ENCODE results near the gene ASTE1.
A peak's percentile ranks its signal among the peaks of the same experiment; 100 is the strongest.
"Not testable (repeated sequence)": the region's sequence is repeated elsewhere in the genome, so short reads cannot be mapped to it uniquely, and the experiment has no call there.

ASTE1 gene

DNA sequence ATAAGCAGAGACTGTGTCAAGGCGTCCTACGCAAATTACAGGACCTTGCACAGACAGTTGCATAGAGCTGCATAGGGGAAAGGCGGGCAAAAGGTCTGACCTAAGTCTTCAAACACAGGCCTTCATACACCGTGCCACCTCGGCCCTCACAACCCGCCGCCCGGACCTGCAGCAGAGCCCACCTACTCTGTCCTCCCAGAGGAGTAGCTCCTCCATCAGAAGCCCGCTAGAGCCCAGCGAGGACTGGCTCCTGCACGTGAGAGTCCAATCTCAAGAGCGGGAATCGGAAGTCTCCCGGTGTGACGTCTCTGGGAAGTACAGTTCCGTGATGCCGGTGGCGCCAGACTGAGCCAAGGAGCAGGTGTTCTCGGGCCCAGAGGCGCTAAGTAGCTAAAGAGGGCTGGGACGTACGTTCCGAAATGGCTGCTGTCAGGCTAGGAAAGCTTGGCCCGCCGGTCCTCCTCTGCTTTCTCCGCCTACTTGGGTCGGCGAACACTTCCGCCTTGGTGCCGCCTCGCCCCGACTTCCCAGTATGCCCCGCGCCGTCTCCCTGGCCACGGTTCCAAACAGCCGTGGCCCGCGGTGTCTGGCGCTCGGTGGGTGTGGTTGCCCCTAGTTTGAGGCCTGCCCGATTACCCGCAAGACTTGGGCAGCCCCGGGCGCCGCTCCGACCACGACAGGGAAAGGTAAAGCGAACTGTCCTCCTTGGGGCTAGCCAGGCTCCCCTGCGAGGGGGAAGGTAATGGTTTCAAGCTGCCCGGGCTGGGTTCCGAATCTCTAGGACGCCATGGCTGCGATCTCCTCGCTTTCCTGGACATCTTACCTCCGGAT is at the start of gene ASTE1, which contains the start of gene NEK11:
Gene ASTE1 (minus strand): TSS at position 505 of the 831 bp plus-strand sequence. CDS start 1,519 bp downstream, outside the sequence.
Gene NEK11 (plus strand): TSS at position 557 of the 831 bp plus-strand sequence. CDS start 2,832 bp downstream, outside the sequence.
- peak; percentile 87 for DNase-seq (ENCODE audit: low spot score)

- no peak for DNase-seq (ENCODE audit: low spot score)
These were observed 49.2 kb upstream of the ASTE1 start for GRCh38 chr3:131075632-131076328.

- DNase-seq (ENCODE audit: low spot score): no peak
These were observed 46.2 kb upstream of the ASTE1 start for GRCh38 chr3:131072845-131073244.

GRCh38 chr3:131072099-131072559 is 45.5 kb upstream of the ASTE1 start:
- peak; percentile 4 for DNase-seq (ENCODE audit: low spot score)

DNA sequence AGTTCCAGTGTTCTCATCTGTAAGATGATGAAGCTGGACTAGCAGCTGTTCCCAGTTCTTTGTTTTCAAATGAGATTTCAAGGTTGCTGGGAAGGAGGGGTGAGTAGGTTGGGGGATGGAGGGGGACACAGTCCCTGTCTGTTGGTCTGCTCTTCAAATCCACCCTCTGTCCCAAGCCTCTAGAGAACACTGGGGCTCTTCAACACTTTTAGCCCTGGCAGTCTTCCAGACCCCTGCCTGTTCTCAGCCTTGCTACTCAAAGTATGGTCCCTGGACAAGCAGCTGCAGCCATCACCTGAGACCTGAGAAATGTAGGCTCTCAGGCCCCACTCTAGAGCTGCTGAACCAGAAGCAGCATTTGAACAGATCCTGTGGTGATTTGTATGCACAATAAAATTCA is 41.4 kb upstream of the ASTE1 start:
- DNase-seq (ENCODE audit: low spot score): no peak

DNA sequence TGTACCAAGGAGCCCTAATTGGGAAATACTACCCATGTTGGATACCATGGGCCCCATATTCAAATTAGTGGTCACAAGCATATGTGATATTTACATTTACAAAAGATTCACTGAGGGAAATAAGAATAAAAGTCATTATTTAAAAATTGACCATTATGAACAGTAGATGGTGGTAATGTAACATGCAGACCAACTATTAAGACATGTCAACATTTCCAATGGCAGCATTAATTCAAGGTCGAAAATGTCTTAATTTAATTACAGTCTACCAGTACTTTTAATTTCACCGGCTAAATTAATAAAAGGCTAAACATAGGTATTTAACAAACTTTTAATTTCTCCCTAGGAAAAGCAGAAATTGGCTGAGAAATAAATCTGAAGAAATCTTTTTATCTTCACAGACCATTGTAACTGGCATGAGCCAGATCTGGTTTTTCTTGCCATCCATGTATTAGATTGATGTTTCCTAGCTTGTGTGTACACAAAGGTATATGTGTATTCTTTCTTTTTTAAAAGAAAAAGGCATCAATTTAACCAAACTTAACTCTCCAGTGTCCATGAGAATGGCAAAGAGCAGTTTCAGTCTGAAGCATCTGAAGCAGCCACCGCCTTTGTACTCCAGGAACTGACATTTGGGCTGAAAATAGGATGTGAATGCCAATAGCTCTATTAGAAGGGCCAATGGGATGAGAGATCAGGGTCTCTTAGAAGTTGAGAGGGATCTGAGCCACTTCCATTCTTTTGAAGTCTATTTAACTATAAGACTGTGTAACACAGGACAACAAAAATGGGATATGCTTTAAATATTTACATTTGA is 26.6 kb upstream of the ASTE1 start:
- peak; percentile 11 for DNase-seq (ENCODE audit: low spot score)

- no peak for DNase-seq (ENCODE audit: low spot score)
These were observed 23.4 kb upstream of the ASTE1 start for GRCh38 chr3:131050001-131050400.

- DNase-seq (ENCODE audit: low spot score): no peak
These were observed 21.4 kb upstream of the ASTE1 start for GRCh38 chr3:131048030-131048429.

DNA sequence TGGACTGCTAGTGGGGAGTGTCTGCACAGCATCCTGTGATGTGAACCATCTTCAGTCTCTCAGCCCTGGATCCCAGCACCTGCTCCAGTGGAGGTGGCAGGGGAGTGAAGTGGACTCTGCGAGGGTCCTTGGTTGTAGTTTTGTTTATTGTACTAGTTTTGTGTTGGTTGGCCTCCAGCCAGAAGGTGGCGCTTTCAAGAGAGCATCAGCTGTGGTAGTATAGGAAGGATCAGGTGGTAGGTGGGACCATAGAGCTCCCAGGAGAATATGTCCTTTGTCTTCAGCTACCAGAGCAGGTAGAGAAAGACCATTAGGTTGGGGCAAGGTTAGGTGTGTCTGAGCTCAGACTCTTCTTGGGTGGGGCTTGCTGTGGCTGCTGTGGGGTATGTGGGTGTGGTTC is 21.0 kb upstream of the ASTE1 start:
- DNase-seq (ENCODE audit: low spot score): no peak

- not testable (repeated sequence) for DNase-seq (ENCODE audit: low spot score)
These were observed 15.8 kb upstream of the ASTE1 start for GRCh38 chr3:131042271-131042985.

DNA sequence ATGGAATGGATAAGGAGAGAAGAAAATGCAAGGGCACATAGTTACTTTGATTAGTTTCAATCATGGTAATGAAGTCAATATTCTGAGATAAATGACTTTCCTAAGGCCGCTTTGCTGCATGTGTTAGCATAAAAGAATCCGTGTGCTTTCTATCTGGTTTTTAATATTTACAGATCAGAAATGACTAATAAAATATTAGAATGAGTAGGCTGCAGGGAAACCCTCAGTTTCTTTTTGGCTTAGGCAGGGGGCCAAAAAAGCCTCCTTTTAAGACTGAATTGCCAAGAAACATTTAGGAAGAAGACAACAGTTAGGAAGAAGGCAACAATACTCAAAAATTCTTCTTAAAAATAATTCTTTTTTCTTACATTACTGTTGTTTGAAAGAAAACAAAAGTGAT is 11.7 kb upstream of the ASTE1 start:
- no peak for DNase-seq (ENCODE audit: low spot score)

DNA sequence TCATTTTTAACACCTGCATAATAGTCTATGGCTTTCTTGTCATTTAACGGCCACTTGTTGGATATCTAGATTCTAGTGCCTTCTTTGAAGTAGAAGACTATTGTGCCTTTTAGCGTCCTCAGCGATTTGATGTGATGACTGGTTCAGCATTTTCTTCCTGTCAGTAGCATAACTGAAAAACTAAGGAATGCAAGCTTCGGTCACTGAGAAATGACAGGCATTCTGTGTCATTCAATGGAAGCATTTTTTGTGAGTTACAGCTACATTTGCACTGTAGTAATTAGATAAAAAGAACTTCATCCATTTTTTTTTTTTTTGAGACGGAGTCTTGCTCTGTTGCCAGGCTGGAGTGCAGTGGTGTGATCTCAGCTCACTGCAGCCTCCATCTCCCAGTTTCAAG is 10.4 kb upstream of the ASTE1 start:
- no peak for DNase-seq (ENCODE audit: low spot score)

DNA sequence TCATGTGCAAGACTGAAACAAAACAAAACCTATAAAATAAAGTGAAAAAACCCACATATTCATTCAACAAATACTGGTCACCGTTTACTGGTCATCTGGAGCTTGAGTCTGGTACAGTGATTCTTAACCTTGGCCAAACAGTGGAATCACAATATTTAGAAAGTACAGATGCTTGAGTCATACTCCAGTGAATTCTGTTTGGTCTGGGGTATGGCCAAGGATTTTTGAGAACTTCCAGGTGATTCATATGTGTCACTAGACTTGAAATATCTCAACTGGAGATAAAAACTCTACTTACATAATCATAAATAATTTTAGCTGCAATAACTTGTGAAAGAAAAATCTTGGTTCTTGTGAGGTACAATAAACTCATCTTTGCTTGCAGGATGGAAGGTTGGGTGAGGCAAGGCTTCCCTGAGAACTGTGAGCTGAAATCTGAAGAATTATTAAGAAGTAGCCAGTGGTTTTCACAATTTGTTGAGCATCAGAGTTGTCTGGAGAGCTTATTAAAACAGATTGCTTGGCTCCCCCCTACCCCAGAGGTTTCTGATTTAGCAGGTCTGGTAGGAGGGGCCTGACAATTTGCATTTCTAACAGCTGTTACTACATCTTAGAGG is 9.7 kb upstream of the ASTE1 start:
- DNase-seq (ENCODE audit: low spot score): no peak

DNA sequence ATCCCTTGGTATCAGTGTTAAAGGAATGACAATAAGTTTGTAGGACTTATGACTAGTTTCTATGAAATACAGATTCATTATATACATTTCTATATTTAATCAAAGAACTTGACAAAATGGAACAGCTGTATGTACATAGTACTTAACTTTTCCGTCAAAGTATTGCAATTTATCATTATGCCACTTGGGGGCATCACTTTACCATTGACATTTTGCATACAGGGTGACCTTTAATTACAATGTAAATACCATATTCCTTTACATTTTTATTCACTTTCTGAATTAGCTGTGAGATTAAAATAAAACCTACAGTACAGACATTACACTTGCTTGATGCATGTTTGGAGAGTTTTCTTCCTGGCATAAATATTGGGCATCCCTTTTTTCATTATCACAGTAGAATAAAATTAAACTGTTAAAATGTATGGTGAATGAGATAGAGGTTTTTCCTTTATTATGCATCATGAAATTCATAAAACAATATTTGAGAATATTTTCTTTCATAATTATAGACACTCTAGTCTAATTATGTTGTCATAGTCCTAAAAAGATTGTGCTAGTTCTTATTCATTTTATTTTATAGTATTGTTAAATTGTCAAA is 7.0 kb upstream of the ASTE1 start:
- DNase-seq (ENCODE audit: low spot score): peak; percentile 56

DNA sequence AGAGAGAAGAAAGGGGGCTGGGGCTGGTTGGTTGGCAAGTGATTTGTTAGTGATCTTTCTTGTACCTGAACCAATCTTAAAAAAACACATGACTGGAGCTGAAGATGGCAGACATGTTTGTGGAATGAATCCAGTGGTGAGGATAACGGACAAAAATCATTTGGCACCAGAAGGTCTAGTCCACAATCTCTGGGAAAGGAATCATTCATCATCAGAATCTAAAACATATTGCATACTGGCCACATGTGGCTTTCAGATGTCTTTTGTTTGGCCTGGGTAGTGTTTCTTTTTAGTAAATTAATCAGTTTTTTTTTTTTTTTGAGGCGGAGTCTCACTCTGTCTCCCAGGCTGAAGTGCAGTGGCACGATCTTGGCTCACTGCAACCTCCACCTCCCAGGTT is 5.0 kb upstream of the ASTE1 start:
- no peak for DNase-seq (ENCODE audit: low spot score)

DNA sequence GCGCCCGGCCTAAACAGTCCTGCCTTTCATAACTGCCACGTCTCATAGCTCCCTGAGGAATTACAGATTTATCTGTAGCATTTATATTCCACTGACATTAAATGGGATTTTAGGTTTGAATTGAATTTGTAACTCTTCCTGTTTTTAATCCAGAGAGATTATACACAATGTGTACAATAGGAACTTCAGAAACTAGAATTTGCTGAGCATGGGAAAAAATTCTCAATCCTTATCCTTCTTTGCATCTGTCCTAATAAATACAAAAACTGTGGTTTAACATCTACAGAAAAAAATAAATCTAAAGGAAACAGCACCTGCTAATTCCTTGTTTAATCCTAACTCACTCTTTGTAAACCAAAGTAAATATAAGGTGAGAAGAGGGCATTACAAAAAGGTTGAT is 2.2 kb upstream of the ASTE1 start:
- DNase-seq (ENCODE audit: low spot score): no peak

DNA sequence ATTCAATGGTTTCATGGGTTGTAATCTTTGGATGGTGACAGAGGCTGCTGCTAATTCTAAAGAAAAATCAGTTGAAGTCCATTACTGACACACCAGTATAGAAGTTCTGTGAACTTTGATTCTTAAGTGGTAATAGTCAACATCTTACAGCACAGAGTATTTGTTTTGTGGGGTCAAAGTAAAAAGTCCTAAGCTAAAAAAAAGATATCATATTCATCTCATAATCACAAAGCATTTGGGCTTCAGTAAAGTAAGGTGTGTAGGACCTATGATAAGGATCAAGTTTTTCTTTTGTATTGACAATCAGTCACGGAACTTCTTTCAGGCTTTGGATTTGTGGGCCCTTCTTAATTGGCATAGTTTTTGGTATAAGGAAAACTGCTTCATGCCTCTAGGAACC is 1.1 kb downstream of the ASTE1 start:
- no peak for DNase-seq (ENCODE audit: low spot score)

DNA sequence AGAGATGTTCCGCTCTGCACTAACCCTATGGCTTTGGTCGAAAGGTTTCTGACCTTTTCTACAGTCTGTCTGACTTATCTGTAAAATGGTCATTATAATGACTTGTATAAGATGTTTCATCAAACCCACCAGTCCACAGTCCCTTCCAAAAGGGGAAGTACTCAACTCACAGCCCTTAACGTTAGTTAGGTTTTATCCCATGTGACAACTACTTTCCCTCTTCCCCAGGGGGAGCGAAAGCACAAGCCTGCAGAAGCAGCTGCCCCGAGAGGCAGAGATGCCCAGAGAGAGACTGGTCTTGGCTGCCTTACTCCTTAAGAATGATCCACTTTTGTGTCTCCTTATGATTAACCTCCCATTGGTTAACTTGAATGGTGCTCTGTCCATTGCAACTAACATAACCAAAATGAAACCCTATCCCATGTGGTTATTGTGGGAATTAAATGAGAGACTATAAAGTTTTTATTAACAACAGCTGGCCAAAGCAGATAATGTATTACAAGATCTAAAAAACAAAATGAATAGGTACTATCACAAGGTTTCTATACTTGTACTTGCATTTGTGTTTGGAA is 6.4 kb downstream of the ASTE1 start:
- DNase-seq (ENCODE audit: low spot score): no peak

DNA sequence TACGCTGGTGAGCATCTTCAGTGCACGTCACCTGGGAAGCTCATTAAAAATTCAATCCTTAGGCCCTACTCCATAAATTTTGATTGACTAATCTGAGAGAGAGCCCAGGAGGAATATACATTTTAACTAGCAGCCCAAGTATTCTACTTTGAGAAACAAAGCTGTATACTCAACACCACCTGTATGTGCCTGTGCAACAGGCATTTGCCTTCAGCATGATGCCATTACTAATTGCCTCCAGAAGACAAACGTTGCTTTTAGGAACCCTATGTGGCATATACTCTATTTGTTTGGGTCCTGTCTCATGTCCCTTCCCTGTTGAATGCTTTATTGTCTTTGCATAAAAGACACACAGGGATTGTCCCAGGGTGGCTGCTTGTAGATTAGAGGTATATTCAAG is 7.7 kb downstream of the ASTE1 start:
- DNase-seq (ENCODE audit: low spot score): no peak

- DNase-seq (ENCODE audit: low spot score): no peak
These were observed 16.9 kb downstream of the ASTE1 start for GRCh38 chr3:131009698-131010097.
